Loucy (cell line): Measurements from ENCODE around the gene SMC1B.

Source experiments
- EZH2phosphoT487 ChIP-seq: fragments of 200-600 bp; IDR thresholded peaks from 2 replicates; pipeline ENCODE4 v1.6.1; 2018; ENCODE audit warnings: antibody characterized with exemption, mild to moderate bottlenecking, moderate library complexity, borderline replicate concordance
- TF ChIP-seq, protein P1 (sequence below): fragments of 200-600 bp; sonication (generic); conservative IDR thresholded peaks from 2 replicates; pipeline ENCODE4 v1.5.1; 2014; ENCODE audit warnings: mild to moderate bottlenecking, antibody characterized with exemption, low read length

DNA sequence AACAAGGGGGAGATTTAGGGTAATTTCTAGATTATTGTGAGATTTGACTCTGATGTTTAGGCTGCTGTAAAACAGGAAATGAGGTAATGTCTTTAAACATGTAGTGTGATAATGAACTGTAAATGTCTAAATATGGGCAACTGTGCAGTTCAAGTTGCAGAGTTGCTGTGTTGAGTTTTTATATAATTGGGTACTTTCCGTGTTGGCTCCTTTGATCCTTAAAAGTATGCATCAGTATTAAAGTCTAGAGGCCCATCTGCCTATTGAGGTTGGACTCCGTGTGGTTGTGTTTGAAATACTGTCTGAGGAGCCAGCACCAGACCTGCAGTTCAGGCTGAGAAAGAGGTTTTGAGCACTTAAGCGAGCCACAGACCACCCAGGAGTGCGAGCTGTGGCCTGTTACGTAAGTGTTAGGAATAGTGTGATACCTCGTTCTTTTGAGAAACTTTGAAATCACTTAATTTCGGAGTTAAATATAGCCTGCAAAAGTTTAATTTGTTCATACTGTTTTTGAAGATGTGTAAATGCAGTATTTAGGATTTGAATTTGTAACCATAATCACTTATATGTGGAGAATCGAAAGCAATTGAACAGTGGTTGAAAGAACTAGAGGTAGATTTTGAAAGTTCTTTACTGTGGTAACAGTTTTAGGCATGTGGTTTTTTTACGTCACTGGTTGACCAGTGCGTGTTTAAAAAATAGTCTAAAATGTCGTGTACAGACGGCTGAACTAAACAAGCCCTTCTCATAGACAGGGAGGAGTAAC lies 94.7 kb downstream of the SMC1B start:
- TF ChIP-seq, protein P1, sequence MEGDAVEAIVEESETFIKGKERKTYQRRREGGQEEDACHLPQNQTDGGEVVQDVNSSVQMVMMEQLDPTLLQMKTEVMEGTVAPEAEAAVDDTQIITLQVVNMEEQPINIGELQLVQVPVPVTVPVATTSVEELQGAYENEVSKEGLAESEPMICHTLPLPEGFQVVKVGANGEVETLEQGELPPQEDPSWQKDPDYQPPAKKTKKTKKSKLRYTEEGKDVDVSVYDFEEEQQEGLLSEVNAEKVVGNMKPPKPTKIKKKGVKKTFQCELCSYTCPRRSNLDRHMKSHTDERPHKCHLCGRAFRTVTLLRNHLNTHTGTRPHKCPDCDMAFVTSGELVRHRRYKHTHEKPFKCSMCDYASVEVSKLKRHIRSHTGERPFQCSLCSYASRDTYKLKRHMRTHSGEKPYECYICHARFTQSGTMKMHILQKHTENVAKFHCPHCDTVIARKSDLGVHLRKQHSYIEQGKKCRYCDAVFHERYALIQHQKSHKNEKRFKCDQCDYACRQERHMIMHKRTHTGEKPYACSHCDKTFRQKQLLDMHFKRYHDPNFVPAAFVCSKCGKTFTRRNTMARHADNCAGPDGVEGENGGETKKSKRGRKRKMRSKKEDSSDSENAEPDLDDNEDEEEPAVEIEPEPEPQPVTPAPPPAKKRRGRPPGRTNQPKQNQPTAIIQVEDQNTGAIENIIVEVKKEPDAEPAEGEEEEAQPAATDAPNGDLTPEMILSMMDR = no peak
- no peak for TF ChIP-seq EZH2phosphoT487
